Gastrocnemius medialis (tissue), 4 donors: ENCODE data around the gene PRDM16.

Source experiments
- POLR2A ChIP-seq, 2 donors: fragments of 450-650 bp; IDR thresholded peaks; one replicate each; pipeline ENCODE4 v1.6.1; 2017; ENCODE audit warnings: antibody characterized with exemption in 2 of 2, mild to moderate bottlenecking in 2 of 2, moderate library complexity in 2 of 2
- TF ChIP-seq, protein P1 (sequence below), 5 experiments: fragments of 450-650 bp in 3 of 5; fragments of 200-600 bp in 2 of 5; sonication (generic) in 2 of 5; IDR thresholded peaks in 4 of 5; conservative IDR thresholded peaks in 1 of 5; 1 replicate in 4 of 5; 2 replicates in 1 of 5; pipeline ENCODE4 v1.5.1; 2016 to 2019; ENCODE audit warnings: antibody characterized with exemption in 5 of 5, mild to moderate bottlenecking in 3 of 5, moderate library complexity in 3 of 5

DNA sequence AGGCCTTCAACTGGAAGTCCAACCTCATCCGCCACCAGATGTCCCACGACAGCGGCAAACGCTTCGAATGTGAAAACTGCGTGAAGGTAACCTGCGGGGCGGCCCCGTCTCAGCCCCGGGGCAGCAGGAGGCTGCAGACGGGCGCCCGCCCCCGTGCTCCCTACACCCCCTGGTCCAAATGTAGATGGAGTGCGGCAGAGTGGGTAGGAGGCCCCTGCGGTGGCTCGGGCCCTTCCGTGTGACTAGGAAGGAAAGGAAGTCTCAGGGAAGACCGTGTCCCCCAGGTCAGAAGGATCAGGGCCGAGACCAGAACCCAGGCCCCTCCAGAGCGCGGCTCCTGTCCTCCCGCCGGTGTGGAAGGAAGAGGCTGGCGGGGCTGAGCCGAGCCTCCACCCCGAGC lies 335.8 kb downstream of the PRDM16 start:
- TF ChIP-seq, protein P1, sequence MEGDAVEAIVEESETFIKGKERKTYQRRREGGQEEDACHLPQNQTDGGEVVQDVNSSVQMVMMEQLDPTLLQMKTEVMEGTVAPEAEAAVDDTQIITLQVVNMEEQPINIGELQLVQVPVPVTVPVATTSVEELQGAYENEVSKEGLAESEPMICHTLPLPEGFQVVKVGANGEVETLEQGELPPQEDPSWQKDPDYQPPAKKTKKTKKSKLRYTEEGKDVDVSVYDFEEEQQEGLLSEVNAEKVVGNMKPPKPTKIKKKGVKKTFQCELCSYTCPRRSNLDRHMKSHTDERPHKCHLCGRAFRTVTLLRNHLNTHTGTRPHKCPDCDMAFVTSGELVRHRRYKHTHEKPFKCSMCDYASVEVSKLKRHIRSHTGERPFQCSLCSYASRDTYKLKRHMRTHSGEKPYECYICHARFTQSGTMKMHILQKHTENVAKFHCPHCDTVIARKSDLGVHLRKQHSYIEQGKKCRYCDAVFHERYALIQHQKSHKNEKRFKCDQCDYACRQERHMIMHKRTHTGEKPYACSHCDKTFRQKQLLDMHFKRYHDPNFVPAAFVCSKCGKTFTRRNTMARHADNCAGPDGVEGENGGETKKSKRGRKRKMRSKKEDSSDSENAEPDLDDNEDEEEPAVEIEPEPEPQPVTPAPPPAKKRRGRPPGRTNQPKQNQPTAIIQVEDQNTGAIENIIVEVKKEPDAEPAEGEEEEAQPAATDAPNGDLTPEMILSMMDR (IDR thresholded peaks at IDR 0.05 in 4 of 5, conservative IDR thresholded peaks at IDR 0.05 in 1 of 5), result no peak
- no peak for TF ChIP-seq POLR2A (IDR thresholded peaks at IDR 0.05)
